ES-I3 (cell line): ENCODE results near the gene MRGPRF.

Source experiments
- H3K36me3 ChIP-seq: 2 replicates; pipeline ENCODE4 v1.6.1; 2013; ENCODE audit warnings: mild to moderate bottlenecking, low read length, control low read depth, moderate library complexity; ENCODE audit not compliant: insufficient read depth
- H3K4me1 ChIP-seq: 2 replicates; pipeline ENCODE4 v1.6.1; 2013; ENCODE audit warnings: mild to moderate bottlenecking, control low read depth, low read length; ENCODE audit not compliant: insufficient read depth
- H3K9ac ChIP-seq: 2 replicates; pipeline ENCODE4 v1.6.1; 2013; ENCODE audit warnings: low read depth, mild to moderate bottlenecking, low read length, moderate library complexity
- H3K9me3 ChIP-seq: 2 replicates; pipeline ENCODE4 v1.6.1; 2013; ENCODE audit warnings: mild to moderate bottlenecking, low read length, moderate library complexity; ENCODE audit not compliant: control insufficient read depth, insufficient read depth

Gene MRGPRF

DNA sequence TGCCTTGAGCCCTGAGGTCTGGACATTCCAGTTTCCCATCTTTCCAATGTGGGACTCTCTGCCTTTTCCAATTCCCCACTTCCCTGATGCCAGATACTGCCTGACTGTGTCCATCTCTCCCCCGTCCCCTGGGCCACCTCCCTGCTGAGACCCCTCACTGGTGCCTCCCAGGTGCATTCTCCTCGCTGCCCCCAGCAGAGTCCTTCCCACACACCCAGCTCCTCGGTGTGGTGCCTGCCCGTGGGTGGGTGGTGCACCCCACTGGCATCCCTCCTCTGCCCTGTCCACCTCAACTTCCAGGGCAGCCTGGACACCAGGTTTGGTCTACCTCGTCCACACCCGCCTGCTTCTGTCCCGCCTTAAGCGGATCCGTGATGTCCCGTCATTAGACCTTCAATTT is 4.9 kb upstream of the MRGPRF start:
- H3K9me3 ChIP-seq, result no peaks in the 10 kb centered on the region
- H3K4me1 ChIP-seq, result peaks cover 11% of the 10 kb centered on the region; the same call in 1 of the 2 replicates
- no peaks in the 10 kb centered on the region for H3K36me3 ChIP-seq

GRCh38 chr11:69014898-69015549 is 2.0 kb upstream of the MRGPRF start:
- H3K9ac ChIP-seq, result no peak overlapping the region
- H3K36me3 ChIP-seq, result no peaks in the 10 kb centered on the region
- H3K4me1 ChIP-seq, result peaks cover 28% of the 10 kb centered on the region; the same call in 1 of the 2 replicates
- H3K9me3 ChIP-seq, result no peaks in the 10 kb centered on the region

More for the DNA sequence above, 4.9 kb upstream of the MRGPRF start:
- H3K9ac ChIP-seq, result no peak overlapping the region

- peak overlapping the region; percentile 64 for H3K9ac ChIP-seq
- peaks cover 34% of the 10 kb centered on the region for H3K4me1 ChIP-seq
- H3K9me3 ChIP-seq, result no peaks in the 10 kb centered on the region
- H3K36me3 ChIP-seq, result no peaks in the 10 kb centered on the region
Measured at GRCh38 chr11:69014084-69014851, 1.2 kb upstream of the MRGPRF start.

DNA sequence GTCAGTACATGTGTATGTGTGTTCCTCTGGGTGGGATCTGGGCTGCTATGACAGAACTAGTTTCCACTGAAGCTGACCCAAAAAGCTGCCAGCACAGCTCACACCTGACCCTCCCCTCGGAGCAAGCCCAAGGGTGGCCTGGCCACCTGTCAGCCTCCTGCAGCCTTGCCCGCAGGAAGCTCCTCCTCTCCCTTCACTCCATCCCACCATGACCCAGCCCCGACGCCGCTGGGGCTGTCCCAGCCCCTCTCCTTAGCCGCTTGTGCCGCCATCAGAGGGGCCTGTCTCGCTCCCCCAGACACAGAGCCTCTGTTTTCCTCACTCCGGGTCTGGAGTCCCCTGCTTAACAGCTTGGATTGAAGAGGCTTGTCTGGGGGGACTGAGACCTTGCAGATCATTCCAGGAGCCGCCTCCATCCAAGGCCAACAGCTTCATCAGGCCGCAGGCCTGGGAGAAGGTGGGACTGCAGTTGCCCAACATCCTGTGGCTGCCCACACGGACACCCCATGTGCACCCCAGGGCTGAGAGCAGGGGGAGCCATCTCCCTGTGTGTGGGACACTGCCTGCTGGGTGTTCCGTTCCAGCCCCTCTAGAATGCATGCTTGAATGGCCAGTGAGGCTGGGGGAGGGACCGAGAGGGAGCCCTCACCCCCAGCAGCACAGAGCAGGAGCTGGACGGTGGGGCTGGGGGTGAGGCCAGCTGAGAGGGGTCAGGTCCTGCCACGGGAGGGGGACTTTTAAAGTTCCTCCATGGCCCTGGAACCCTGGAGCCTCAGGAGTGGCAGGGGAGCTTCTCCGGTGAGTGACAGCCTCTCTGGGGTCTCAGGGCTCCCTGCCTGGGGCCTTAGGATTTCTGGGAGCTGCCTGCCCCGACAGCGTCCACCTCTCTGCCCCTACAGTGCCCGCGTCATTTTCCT is 696 bp downstream of the MRGPRF start:
- H3K9ac ChIP-seq, result peak overlapping the region; percentile 64

DNA sequence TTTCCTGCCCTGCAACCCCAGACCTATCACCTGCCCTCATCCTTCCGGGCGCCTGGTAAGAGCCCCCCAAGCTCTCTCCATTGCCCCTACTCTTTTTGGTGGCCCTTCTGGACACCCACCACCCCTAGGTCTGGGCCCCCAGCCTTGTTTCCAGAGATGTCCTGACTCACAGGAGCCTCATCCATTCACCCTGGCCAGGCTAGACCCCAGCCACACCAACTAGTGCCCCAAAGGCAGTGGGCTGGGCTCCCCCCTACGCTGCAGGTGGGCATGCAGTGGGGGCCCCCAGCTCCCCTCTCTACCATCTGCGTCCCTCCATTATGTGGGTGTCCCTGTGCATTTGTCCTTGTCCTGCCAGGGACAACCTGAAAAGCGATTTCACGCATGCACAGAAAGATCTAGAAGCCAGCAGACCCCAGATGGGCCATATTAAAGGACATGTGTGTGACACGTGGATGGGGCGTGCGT is 1.4 kb downstream of the MRGPRF start:
- H3K36me3 ChIP-seq, result 0 out of 2 replicates have a peak, but pooled peaks cover 4% of the 10 kb centered on the region
- peaks cover 50% of the 10 kb centered on the region for H3K4me1 ChIP-seq
- H3K9me3 ChIP-seq, result no peaks in the 10 kb centered on the region
- peak overlapping the region; percentile 64; the same call in 1 of the 2 replicates for H3K9ac ChIP-seq

More for the DNA sequence above, 696 bp downstream of the MRGPRF start:
- Histone ChIP-seq H3K4me1 (peaks cover 50% of the 10 kb centered on the region), H3K9me3 (no peaks in the 10 kb centered on the region), H3K36me3 (0 out of 2 replicates have a peak, but pooled peaks cover 4% of the 10 kb centered on the region)

- peaks cover 50% of the 10 kb centered on the region for H3K4me1 ChIP-seq
- 0 out of 2 replicates have a peak, but pooled peaks cover 4% of the 10 kb centered on the region for H3K36me3 ChIP-seq
- H3K9ac ChIP-seq, result peak overlapping the region; percentile 64
- no peaks in the 10 kb centered on the region for H3K9me3 ChIP-seq
Measured at GRCh38 chr11:69010964-69011623, 2.0 kb downstream of the MRGPRF start.

DNA sequence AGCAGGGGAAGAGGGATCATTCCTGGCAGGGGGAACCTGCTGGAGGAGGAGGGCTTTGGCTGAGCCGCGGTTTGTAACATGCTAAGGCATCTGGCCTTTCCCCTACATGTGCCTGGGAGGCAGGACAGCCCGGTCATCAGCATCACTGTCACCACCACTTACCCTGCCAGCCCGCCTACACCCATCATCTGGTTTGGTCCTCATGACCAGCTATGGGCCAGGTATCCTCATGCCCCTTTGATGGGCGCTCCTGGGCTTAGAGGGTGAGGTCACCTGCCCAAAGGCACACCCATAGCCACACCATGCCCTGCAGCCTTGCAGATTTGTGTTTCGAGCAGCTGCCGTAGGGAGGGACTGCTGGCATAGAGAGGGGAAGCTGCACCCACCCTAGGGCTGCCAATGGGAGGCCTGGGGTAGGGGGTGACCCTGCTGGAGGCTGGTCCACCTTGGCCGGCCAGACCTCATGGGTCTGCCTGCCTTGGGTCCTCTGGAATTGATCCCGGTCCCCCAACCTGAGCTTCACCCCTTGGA is 2.6 kb downstream of the MRGPRF start:
- Histone ChIP-seq H3K9me3 (no peaks in the 10 kb centered on the region), H3K4me1 (peaks cover 50% of the 10 kb centered on the region), H3K36me3 (0 out of 2 replicates have a peak, but pooled peaks cover 5% of the 10 kb centered on the region), H3K9ac (peak overlapping the region; percentile 64)

- H3K4me1 ChIP-seq, result peaks cover 46% of the 10 kb centered on the region
- H3K9ac ChIP-seq, result no peak overlapping the region
- H3K36me3 ChIP-seq, result 0 out of 2 replicates have a peak, but pooled peaks cover 6% of the 10 kb centered on the region
- no peaks in the 10 kb centered on the region for H3K9me3 ChIP-seq
Measured at GRCh38 chr11:69009441-69010211, 3.4 kb downstream of the MRGPRF start.

DNA sequence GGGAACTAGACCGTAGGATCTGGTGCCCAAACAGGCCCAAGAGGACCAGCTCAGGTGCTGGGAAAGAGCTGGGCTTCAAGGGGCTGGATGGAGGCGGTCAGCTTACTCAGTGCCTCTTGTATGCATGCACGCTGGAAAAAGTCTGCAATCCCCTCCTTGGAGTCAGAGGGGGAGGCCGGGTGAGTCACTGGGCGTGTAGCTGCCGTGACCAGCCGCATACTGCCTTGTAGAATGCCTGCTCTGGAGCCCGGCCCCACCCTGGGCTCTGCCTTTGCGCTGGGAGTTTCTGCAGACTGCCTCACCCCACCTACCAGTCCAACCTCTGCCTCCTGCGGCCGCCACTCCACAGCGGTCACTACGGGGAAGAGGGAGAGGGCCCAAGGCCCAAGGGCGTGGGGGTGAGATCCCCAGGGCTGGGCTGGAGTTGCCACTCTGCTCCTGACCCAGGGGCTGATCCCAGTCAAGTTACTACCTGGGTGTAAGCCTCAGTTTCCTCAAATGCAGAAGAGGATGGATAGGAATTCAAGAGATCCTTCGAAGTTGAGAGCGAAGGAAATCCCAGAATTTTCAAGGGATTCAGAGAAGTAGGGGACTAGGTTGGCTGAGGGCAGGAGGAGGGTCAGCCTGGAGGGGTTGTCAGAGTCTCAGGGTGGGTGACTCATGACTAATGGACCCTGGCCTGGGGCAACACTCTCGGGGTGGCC is 4.2 kb downstream of the MRGPRF start:
- peaks cover 39% of the 10 kb centered on the region for H3K4me1 ChIP-seq
- no peak overlapping the region for H3K9ac ChIP-seq
- H3K9me3 ChIP-seq, result no peaks in the 10 kb centered on the region
- H3K36me3 ChIP-seq, result 0 out of 2 replicates have a peak, but pooled peaks cover 8% of the 10 kb centered on the region

DNA sequence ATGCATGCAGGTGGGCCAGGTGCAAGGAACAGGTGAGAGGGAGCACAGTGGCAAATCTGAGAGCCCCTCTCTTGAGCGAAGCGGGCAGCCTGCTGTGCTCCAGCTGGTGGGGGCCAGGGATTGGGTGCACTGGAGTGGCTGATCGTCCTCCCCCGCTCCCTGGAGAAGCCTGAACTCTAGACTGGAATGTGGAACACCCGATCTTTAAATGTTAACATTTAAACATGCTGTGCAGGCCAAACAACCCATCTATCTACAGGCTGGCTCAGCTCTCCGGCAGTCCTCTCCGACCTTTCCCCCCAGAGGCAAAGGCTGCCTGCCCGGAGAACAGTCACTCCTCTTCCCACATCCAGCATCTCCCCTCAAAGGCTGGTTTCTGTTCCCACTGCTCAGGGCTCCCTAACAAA is 5.1 kb downstream of the MRGPRF start:
- Histone ChIP-seq H3K36me3 (0 out of 2 replicates have a peak, but pooled peaks cover 8% of the 10 kb centered on the region), H3K4me1 (peaks cover 39% of the 10 kb centered on the region), H3K9me3 (no peaks in the 10 kb centered on the region), H3K9ac (no peak overlapping the region)

DNA sequence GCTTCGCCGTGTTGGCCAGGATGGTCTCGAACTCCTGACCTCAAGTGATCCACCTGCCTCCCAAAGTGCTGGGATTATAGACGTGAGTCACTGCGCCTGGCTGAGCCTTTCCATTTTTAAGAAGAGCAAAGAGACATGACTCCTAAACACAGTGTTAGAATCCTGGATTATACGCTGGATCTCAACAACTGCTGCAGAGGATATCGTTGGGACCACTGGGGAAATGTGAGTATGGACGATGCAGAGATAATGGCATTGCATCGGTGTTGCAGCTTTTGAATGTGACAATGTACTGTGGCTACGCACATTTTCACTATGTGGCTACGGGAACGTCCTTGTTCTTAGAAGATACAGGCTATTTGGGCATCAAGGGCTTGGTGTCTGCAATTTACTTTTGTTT is 6.2 kb downstream of the MRGPRF start:
- no peak overlapping the region for H3K9ac ChIP-seq
- 0 out of 2 replicates have a peak, but pooled peaks cover 8% of the 10 kb centered on the region for H3K36me3 ChIP-seq
- H3K4me1 ChIP-seq, result peaks cover 36% of the 10 kb centered on the region

GRCh38 chr11:69005631-69006368 is 7.2 kb downstream of the MRGPRF start:
- Histone ChIP-seq H3K9me3 (no peaks in the 10 kb centered on the region), H3K9ac (no peak overlapping the region), H3K4me1 (peaks cover 29% of the 10 kb centered on the region), H3K36me3 (0 out of 2 replicates have a peak, but pooled peaks cover 8% of the 10 kb centered on the region)

More for the DNA sequence above, 6.2 kb downstream of the MRGPRF start:
- no peaks in the 10 kb centered on the region for H3K9me3 ChIP-seq
